Mononuclear cell (primary cell): Measurements from ENCODE around the gene USP13. TPM values are rescaled to one million over a fixed set of nuclear protein-coding genes. Genes with fewer than 3 reads are reported as not detected.
"Not testable (repeated sequence)": the region's sequence is repeated elsewhere in the genome, so short reads cannot be mapped to it uniquely, and the experiment has no call there.

Experiments
- H3K27me3 ChIP-seq: 2 replicates; pipeline ENCODE4 v1.6.0; 2011; ENCODE audit warnings: low read length, control low read depth; ENCODE audit not compliant: insufficient read depth
- H3K4me1 ChIP-seq: 2 replicates; pipeline ENCODE4 v1.5.1; 2011; ENCODE audit warnings: mild to moderate bottlenecking, low read length, control low read depth; ENCODE audit not compliant: insufficient read depth
- H3K4me3 ChIP-seq: 2 replicates; pipeline ENCODE4 v1.5.1; 2011; ENCODE audit warnings: mild to moderate bottlenecking, low read length, moderate library complexity
- H3K9me3 ChIP-seq: 2 replicates; pipeline ENCODE4 v1.5.1; 2011; ENCODE audit warnings: low read depth, mild to moderate bottlenecking, control low read depth, low read length
- total RNA-seq: library from RNA; depleted of rRNA; stranded (reverse); fragments of >200 nt; gene quantifications from one replicate; pipeline ENCODE4 v1.2.3, GENCODE V29; 2012

Gene USP13
- total RNA-seq, 1 donor = 2.9 TPM

DNA sequence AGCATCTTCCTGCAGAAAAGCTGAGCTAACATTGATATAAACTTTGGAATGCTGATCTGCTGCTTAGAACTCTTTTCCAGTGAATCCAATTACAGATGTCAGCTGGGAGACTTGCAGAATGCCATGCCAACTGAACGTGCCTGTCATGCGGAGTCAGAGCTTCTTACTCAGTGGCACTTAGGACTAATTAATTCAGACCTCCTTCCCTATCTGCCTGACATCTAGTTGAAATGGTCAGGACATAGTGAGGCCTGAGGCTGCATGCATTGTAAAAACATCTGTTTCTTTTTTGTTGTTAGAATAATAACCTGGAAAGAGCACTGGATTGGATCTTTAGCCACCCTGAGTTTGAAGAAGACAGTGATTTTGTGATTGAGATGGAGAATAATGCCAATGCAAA lies 112.6 kb downstream of the USP13 start:
- Histone ChIP-seq H3K4me1 (no peaks in the 10 kb centered on the region), H3K9me3 (no peaks in the 10 kb centered on the region), H3K4me3 (no peak overlapping the region), H3K27me3 (no peaks in the 10 kb centered on the region)

DNA sequence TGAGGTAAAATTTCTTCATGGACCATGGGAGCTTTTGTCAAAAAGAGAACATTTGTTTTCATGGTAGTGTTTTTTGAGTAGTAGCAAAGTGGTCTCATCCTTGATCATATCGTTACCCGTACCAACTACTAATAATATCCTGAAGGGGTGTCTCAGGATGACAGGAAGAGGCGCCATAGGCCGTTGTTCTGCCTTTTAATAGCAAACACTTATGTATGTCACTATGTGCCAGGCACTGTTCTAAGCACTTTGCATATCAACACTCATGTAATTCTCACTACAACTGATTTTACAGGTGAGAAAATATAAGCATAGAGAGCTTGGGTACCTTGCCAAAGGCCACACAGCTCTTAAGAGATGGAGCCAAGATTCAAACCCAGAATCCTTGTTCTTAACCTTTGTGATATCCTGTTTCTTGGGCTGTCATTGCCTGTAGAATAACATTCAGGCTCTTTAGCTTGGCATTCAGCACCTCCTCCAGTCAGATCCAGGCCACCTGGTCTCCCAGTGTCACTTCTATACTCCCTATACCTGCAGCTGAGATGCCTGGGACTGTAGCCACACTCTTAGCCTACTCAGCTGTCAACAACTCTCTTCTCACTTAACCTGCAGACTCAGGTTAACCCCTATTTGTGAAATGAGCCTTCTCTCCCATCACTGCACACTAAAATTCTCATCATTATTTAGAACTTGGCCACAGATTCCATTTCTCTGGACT lies 113.7 kb downstream of the USP13 start:
- H3K27me3 ChIP-seq = no peaks in the 10 kb centered on the region
- no peaks in the 10 kb centered on the region for H3K9me3 ChIP-seq
- no peaks in the 10 kb centered on the region for H3K4me1 ChIP-seq
- H3K4me3 ChIP-seq = no peak overlapping the region

DNA sequence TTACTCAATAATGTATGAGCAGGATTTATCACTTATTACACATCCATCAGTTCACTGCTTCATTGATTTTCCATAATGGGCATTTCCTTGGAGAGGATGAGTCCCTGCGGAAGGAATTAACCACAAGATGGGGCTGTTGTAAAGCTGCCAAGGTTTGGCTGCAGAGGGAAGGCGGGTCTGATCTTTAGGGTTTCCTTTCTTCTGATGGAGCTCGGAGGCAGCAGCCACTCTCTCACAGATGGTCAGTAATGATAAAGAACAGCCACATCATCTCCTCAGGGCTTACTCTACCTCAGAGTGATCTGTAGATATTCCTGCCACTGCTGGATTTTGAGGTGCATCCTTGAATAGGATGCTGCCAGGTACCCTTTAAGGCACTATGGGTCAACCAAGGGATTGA lies 115.2 kb downstream of the USP13 start:
- Histone ChIP-seq H3K4me1 (no peaks in the 10 kb centered on the region), H3K9me3 (no peaks in the 10 kb centered on the region), H3K4me3 (no peak overlapping the region), H3K27me3 (no peaks in the 10 kb centered on the region)

DNA sequence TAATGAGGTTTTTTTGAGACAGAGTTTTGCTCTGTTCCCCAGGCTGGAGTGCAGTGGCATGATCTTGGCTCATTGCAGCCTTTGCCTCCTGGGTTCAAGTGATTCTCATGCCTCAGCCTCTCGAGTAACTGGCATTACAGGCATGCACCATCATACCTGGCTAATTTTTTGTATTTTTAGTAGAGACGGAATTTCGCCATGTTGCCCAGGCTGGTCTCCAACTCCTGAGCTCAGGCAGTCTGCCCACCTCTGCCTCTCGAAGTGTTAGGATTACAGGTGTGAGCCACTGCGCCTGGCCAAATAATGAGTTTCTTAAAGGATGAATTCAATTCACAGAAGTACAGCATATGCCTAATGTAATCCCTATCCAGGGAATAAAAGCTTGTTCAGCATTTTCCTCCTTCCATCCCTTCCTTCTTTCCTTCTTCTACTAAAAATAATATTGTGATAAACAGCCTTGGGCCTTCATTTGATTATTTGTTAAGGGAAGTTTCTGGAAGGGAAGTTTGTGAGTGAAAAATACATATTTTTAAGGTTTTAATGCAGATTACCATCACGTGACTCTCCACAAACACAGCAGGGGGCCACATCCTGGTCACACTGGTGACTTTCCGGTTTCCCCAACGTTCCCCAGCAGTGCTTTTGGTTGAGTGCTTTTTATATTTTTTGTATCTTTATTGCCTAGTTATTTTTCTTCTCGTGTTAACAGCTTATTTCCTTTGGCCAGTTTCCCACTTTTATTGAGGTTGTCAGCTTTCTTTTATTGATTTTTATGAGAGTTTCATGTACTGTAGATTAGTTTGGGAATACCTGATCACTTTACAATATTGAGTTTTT lies 116.8 kb downstream of the USP13 start:
- Histone ChIP-seq H3K9me3 (no peaks in the 10 kb centered on the region), H3K4me3 (no peak overlapping the region), H3K4me1 (no peaks in the 10 kb centered on the region), H3K27me3 (no peaks in the 10 kb centered on the region)

DNA sequence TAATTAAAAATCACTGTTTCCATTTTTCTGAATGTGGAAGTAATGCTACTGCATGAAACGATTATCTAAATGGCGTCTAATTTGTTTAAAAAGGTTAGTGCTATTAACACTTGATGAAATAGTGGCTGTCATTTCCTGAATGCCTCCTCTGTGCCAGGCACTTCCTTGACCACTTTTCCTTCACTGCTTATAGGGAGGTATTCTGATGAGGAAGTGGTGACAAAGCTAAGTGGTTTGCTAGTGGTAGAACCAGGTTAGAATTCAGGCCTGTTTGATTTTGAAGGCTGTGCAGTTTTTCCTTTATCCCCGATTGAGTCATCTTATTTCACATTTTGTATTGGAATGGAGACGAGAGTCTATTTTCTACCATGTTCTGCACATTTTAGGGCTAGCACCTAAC lies 119.0 kb downstream of the USP13 start:
- Histone ChIP-seq H3K9me3 (no peaks in the 10 kb centered on the region), H3K4me3 (no peak overlapping the region), H3K4me1 (no peaks in the 10 kb centered on the region), H3K27me3 (no peaks in the 10 kb centered on the region)

DNA sequence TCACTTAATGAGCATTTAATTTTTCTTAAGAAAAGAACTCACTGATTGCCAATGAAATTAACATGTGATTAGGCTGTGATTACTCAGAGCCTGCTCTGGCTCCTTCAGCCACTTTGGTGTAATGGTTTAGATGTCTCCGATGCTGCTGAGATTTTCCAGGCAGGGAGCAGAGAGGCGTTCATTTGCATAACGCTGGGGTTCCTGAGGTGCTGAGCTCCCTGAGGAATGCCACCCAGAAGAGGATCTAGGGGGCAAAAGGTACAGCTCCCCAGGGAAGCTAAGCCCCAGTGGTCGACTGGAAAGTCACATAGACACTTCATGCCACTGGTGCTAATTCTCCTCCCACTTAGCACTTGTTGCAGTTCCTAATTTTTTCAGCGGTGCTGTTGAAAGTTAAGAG lies 119.5 kb downstream of the USP13 start:
- Histone ChIP-seq H3K9me3 (no peaks in the 10 kb centered on the region), H3K27me3 (no peaks in the 10 kb centered on the region), H3K4me3 (no peak overlapping the region), H3K4me1 (no peaks in the 10 kb centered on the region)

DNA sequence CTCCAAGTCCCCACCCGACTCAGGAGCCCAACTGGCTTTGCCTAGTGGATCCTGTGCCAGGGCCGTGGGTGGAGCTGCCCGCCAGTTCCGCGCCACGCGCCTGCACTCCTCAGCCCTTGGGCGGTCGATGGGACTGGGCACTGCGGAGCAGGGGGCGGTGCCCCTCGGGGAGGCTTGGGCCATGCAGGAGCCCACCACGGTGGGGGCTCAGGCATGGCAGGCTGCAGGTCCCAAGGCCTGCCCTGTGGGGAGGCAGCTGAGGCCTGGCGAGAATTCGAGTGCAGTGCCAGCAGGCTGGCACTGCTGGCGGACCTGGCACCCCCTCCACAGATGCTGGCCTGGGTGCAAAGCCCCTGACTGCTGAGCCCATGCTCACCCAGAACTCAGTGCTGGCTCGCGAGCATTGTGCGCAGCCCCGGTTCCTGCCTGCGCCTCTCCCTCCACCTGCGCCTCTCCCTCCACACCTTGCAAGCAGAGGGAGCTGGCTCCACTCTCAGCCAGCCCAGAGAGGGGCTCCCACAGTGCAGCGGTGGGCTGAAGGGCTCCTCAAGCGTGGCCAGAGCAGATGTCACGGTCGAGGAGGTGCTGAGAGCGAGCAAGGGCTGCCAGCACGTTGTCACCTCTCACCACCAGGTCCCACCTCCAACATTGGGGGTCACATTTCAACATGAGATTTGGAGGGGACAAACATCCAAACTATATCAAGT lies 122.7 kb downstream of the USP13 start:
- Histone ChIP-seq H3K4me3 (no peak overlapping the region), H3K9me3 (no peaks in the 10 kb centered on the region), H3K4me1 (no peaks in the 10 kb centered on the region), H3K27me3 (no peaks in the 10 kb centered on the region)

DNA sequence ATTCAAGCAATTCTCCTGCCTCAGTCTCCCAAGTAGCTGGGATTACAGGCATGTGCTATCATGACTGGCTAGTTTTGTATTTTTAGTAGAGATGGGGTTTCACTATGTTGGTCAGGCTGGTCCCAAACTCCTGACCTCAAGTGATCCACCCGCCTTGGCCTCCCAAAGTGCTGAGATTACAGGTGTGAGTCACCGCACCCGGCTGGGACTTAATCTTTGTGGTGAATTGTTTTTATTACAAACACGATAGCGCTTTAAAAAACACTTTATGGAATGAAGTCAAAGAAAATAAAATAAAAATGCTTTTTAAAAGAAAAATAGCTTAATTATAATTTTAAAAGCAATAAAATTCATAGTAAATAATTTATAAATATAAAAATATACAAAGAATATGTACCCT lies 130.0 kb downstream of the USP13 start:
- not testable (repeated sequence) for H3K9me3 ChIP-seq, H3K4me3 ChIP-seq, H3K27me3 ChIP-seq, H3K4me1 ChIP-seq

DNA sequence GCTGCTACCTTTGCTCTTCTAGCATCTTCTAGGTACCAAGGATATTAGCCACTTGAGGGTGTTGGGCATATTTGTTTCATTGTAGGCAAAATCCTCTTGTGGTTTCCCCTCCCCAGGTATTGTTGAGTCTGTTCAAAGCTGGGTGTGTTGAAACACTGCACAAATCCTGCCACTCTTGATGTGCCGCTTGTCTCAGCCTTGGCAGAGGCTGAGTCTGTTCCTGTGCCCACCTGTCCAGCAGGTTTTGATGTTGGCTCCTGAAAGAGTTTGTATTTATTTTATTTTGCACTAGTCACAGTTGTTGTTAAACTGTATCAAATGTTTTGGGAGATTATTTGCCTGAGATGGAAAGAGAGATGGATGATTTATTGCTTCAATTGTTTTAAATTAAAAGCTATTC lies 136.2 kb downstream of the USP13 start:
- no peaks in the 10 kb centered on the region for H3K9me3 ChIP-seq
- H3K4me1 ChIP-seq = no peaks in the 10 kb centered on the region
- H3K4me3 ChIP-seq = no peak overlapping the region
- no peaks in the 10 kb centered on the region for H3K27me3 ChIP-seq

DNA sequence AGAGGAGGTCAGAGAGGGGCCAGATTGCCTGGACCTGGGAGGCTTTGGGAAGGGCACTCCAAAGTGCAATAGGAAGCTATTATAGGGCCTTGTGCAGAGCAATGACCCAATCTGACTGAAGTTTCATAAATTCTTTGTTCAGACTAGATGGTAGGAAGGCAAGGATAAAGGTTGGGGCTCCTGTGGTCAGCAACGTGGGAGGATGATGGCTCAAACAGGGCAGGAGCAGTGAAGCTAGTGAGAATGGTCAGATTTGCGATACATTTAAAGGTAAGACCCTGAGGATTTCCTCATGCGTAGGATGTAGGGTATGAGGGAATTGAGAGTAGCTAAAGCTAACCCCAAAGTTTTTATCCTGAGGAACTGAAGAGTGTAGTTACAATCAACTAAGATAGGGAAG lies 139.0 kb downstream of the USP13 start:
- Histone ChIP-seq H3K4me3 (no peak overlapping the region), H3K4me1 (no peaks in the 10 kb centered on the region), H3K27me3 (no peaks in the 10 kb centered on the region), H3K9me3 (no peaks in the 10 kb centered on the region)

DNA sequence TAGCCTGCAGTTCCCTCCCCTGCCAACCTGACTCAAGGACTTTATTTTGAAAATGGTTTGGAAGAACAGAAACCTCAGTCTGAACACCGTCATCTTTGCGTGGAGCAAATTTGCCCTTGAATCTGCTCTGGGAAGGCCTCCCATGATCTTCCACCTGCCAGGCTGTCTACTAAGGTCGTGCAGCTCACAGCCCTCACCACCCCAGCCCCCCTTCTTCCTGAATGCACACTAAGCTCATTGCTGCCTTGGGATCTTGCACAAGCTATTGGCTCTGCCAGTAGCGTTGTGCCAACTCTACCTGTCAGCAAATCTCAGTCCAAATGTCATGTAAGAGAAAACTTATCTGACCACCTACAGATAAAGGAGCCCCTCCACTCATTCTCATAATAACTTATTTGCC lies 141.5 kb downstream of the USP13 start:
- Histone ChIP-seq H3K9me3 (no peaks in the 10 kb centered on the region), H3K4me1 (no peaks in the 10 kb centered on the region), H3K27me3 (no peaks in the 10 kb centered on the region), H3K4me3 (no peak overlapping the region)

DNA sequence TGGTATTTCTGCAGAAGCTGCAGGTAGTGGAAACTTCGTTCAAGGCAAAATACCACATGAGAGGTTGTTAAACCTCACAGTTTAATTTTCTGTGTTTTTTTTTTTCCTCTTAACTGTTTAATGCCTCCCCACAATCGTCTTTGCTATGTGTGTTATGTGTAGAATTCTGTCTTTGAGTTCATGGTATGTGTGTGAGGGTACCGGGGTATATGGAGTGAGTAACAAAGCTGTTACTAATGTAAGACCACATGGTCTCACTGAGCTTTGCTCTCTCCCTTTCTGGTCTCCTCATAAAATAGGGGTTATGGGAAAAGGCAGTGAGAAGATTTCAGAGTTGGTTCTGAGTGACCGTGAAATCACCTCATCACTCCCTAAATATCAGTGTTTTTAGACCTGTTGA lies 143.6 kb downstream of the USP13 start:
- Histone ChIP-seq H3K9me3 (no peaks in the 10 kb centered on the region), H3K4me3 (no peak overlapping the region), H3K4me1 (no peaks in the 10 kb centered on the region), H3K27me3 (no peaks in the 10 kb centered on the region)

DNA sequence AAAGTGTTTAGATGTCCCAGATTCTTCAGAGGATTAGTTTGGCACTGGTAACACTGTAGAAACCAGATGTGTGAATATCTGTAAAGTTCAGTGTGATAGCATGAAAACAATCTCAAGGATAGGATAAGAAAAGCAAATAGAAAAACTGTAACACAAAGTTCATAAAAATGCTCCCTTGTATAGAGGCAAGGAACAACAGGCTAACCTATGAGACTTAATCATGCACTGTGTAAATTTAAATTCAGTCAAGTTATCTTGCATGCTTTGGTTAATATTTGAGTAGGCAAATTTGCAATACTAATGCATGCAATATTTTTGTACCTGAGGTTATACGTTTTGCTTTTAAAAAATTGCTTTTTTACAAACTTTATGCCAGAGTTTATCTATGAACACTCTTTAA lies 144.4 kb downstream of the USP13 start:
- H3K27me3 ChIP-seq = no peaks in the 10 kb centered on the region
- no peaks in the 10 kb centered on the region for H3K4me1 ChIP-seq
- H3K9me3 ChIP-seq = no peaks in the 10 kb centered on the region
- no peak overlapping the region for H3K4me3 ChIP-seq

DNA sequence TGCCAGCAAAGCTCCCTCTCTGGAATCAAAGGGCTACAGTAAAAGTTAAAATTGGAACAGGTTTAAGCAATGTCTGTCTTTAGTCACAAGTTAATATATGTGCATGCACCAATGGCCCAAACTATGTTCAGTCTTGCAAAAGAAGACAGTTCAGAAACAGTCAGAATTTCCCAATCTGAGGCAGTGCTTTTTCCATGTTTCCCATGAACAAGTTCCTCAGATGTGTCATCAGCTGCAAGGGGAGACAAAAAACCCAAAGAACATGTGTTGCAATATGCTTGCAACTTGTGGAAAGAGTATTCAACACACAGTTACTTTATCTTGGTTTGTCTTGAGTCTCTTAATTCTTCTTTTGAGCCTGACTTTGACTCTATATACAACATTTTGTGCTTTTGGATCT lies 148.4 kb downstream of the USP13 start:
- Histone ChIP-seq H3K27me3 (no peaks in the 10 kb centered on the region), H3K4me3 (no peak overlapping the region), H3K4me1 (no peaks in the 10 kb centered on the region), H3K9me3 (no peaks in the 10 kb centered on the region)

DNA sequence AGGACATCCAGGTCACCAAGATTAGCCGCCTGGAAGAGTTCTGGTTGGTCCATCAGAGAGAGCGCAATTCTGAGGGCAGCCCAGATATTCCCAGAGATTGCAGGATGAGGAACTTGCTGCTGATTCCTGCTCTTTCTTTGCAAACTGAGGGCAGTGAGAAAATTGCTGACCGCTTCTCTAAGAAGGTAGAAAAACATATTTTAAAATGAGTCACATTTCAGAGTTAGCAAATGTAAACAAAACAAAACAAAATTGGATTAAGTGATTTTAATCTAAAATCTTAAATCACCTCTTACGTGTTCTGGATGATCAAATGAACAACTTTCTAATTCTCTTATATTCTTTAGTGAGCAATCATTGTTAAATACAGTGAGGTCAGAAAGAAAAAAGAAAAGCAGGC lies 149.0 kb downstream of the USP13 start:
- H3K4me1 ChIP-seq = no peaks in the 10 kb centered on the region
- H3K27me3 ChIP-seq = no peaks in the 10 kb centered on the region
- no peaks in the 10 kb centered on the region for H3K9me3 ChIP-seq
- no peak overlapping the region for H3K4me3 ChIP-seq
